Upper lobe of right lung (tissue), 1 donor: ENCODE data around the gene RCL1. TPM values are rescaled to one million over a fixed set of nuclear protein-coding genes. Genes with fewer than 3 reads are reported as not detected.
A peak's percentile ranks its signal among the peaks of the same experiment; 100 is the strongest.

Experiments
- ATAC-seq: fragments of 200-7000 bp; cut with Tn5 transposase; one replicate; pipeline ENCODE4 v1.9.1; 2020; ENCODE audit warnings: mild to moderate bottlenecking, moderate library complexity
- DNase-seq: peaks from one replicate; pipeline ENCODE4 v3.0.0-alpha.2; 2020
- H3K27ac ChIP-seq: fragments of 200-600 bp; one replicate; pipeline ENCODE4 v1.8.0; 2022
- H3K27me3 ChIP-seq: fragments of 200-600 bp; one replicate; pipeline ENCODE4 v1.8.0; 2022; ENCODE audit warnings: mild to moderate bottlenecking
- H3K36me3 ChIP-seq: fragments of 200-600 bp; one replicate; pipeline ENCODE4 v1.8.0; 2022
- H3K4me1 ChIP-seq: fragments of 200-600 bp; one replicate; pipeline ENCODE4 v1.8.0; 2022
- H3K4me3 ChIP-seq: fragments of 200-600 bp; one replicate; pipeline ENCODE4 v1.8.0; 2022; ENCODE audit warnings: mild to moderate bottlenecking
- H3K9me3 ChIP-seq: fragments of 200-600 bp; one replicate; pipeline ENCODE4 v1.8.0; 2022
- CTCF ChIP-seq: fragments of 200-600 bp; IDR thresholded peaks from one replicate; pipeline ENCODE4 v1.8.0; 2022; ENCODE audit warnings: antibody characterized with exemption
- intact Hi-C: fragments of 100-400 bp; cut with DNase I; formaldehyde crosslinking; loops from one replicate; pipeline ENCODE4 v1.11.0; 2022
- total RNA-seq: library from RNA; stranded (reverse); fragmentation: NEBNext Ultra II Directional; extraction: Animal tissue kit (Norgen Biotek cat#: 25700); gene quantifications from one replicate; pipeline ENCODE4 v1.2.1, GENCODE V29; 2021
- donor health status: DM: no; HTN: yes; CAD: no; lungs with severe emphysema.

RCL1 gene
- total RNA-seq, 1 donor from 2014 or later = 19.6 TPM

- DNase-seq = no peak
- Histone ChIP-seq H3K27me3 (no peaks in the 10 kb centered on the region), H3K4me3 (no peak overlapping the region), H3K4me1 (no peaks in the 10 kb centered on the region), H3K27ac (no peak overlapping the region), H3K9me3 (no peaks in the 10 kb centered on the region), H3K36me3 (no peaks in the 10 kb centered on the region)
- TF ChIP-seq CTCF = no peak
- ATAC-seq = no peak
- intact Hi-C loops = no loop called here
Measured at GRCh38 chr9:4811824-4812223, 19.1 kb downstream of the RCL1 start.

- ATAC-seq = peak; percentile 80
- no peak for DNase-seq
- Histone ChIP-seq H3K4me3 (no peak overlapping the region), H3K27me3 (no peaks in the 10 kb centered on the region), H3K36me3 (no peaks in the 10 kb centered on the region), H3K4me1 (no peaks in the 10 kb centered on the region), H3K9me3 (no peaks in the 10 kb centered on the region), H3K27ac (no peak overlapping the region)
- TF ChIP-seq CTCF = no peak
- intact Hi-C loops = no loop called here
Measured at GRCh38 chr9:4812858-4813257, 20.1 kb downstream of the RCL1 start.

DNA sequence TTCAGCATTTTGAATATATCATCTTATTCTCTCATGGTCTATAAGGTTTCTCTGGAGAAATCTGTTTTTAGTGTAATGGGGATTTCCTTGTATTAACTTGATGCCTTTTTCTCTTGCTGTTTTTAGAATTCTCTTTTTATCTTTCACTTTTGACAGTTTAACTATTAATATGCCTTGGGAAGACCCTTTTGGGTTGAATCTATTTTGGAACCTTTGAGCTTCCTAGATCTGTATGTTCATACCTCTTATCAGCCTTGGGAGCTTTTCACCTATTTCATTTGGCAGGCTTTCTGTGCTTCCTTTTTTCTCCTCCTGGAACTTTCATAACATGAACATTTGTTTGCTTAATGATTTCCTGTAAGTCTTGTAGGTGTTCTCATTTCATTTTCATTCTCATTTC lies 22.2 kb downstream of the RCL1 start:
- Histone ChIP-seq H3K4me1 (no peaks in the 10 kb centered on the region), H3K4me3 (no peak overlapping the region), H3K9me3 (no peaks in the 10 kb centered on the region), H3K27ac (no peak overlapping the region), H3K27me3 (no peaks in the 10 kb centered on the region), H3K36me3 (no peaks in the 10 kb centered on the region)
- DNase-seq (no peak), ATAC-seq (no peak)
- no peak for TF ChIP-seq CTCF
- intact Hi-C loops = no loop called here

DNA sequence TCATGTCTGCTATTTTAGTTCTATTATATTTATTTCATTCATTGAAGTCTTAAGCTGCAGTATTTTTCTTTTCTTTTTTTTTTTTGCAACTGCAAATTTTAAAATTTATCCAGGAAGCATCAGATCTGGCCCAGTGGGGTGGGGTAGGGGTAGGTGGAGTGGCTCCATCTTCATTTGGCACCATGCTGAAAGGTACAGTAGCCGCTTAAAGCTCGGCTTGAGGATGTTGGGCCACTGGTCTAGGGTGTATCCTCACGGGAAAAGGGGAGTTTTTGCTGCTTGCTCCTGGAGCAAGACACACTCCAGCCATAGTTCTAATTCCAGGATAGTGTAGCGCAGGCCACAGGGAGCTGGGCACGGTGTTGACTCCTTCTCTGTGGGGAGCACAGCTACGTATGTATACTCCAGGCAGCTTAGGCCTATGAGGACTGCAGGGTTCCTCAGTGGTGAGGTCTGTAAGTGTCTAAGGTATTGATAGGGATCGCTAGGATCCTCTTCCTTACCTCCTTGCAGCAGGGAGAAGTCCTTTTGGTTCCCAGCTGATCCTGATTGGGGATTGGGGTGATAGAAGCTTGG lies 22.7 kb downstream of the RCL1 start:
- DNase-seq (no peak), ATAC-seq (no peak)
- no peaks in the 10 kb centered on the region for H3K9me3 ChIP-seq
- no peak for TF ChIP-seq CTCF
- peak overlapping the region; percentile 7 for H3K27ac ChIP-seq
- H3K36me3 ChIP-seq = no peaks in the 10 kb centered on the region
- intact Hi-C loops = no loop called here
- H3K4me1 ChIP-seq = no peaks in the 10 kb centered on the region
- no peaks in the 10 kb centered on the region for H3K27me3 ChIP-seq
- no peak overlapping the region for H3K4me3 ChIP-seq

DNA sequence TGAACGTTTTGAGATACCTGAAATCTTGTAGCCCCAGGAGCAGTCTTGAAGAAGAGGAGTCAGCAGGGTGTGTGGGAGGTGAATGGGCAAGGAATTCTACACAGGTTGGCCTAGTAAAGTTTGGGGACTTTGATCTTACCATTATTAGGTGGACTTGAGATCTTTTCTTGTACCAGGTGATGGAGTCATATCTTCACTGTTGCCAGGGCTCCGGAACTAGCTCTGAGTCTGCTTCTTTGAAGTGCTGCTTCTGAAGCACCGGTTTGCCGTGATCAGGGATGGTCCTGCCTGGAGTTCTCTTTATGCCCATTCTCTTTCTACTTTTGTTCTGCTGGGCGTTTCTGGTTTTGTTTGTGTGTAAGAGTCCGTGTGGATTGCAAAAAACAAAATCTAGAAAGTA lies 27.4 kb downstream of the RCL1 start:
- intact Hi-C loops = no loop called here
- H3K27ac ChIP-seq = no peak overlapping the region
- H3K9me3 ChIP-seq = no peaks in the 10 kb centered on the region
- no peak for TF ChIP-seq CTCF
- H3K36me3 ChIP-seq = no peaks in the 10 kb centered on the region
- peak; percentile 52 for ATAC-seq
- H3K4me1 ChIP-seq = peaks cover 6% of the 10 kb centered on the region
- no peak overlapping the region for H3K4me3 ChIP-seq
- no peak for DNase-seq
- H3K27me3 ChIP-seq = no peaks in the 10 kb centered on the region

DNA sequence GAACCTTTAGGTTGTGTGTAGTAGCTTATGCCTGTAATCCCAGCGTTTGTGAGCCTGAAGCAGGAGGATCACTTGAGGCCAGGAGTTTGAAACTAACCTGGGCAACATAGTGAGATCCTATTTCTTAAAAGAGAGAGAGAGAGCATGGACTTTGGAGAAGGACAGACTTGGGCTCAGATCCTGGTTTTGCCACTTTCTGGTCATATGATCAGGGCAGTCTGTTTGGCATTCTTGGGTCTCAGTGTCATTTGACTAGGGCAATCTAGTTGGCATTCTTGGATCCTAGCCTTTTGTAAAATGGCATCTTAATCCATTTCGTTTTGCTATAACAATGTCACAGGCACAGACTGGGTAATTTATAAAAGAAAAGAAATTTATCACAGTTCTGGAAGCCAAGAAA lies 28.4 kb downstream of the RCL1 start:
- no peak for TF ChIP-seq CTCF
- Histone ChIP-seq H3K27me3 (no peaks in the 10 kb centered on the region), H3K9me3 (no peaks in the 10 kb centered on the region), H3K27ac (no peak overlapping the region), H3K4me1 (peaks cover 6% of the 10 kb centered on the region), H3K4me3 (no peak overlapping the region), H3K36me3 (no peaks in the 10 kb centered on the region)
- ATAC-seq (no peak), DNase-seq (no peak)
- intact Hi-C loops = no loop called here
